Psoas muscle (tissue), 8 donors: ENCODE measurements around the gene CEL. TPM values are rescaled to one million over a fixed set of nuclear protein-coding genes. Genes with fewer than 3 reads are reported as not detected.
A peak's percentile ranks its signal among the peaks of the same experiment; 100 is the strongest.
"Not testable (repeated sequence)": the region's sequence is repeated elsewhere in the genome, so short reads cannot be mapped to it uniquely, and the experiment has no call there.

Source experiments
- ATAC-seq, 4 donors: fragments of 200-7000 bp; cut with Tn5 transposase; one replicate each; pipeline ENCODE4 v1.9.1; 2020; ENCODE audit warnings: moderate library complexity in 3 of 4, mild to moderate bottlenecking in 2 of 4
- DNase-seq, 2 donors: peaks; one replicate each; pipeline ENCODE4 v3.0.0-alpha.2; 2020
- H3K27ac ChIP-seq: fragments of 200-600 bp; one replicate; pipeline ENCODE4 v1.8.0; 2022
- H3K27me3 ChIP-seq, 3 donors: fragments of 200-600 bp in 1 of 3; one replicate each; pipeline versions ENCODE4 v1.6.1 to v1.8.0; 2013 to 2022; ENCODE audit warnings: low read length in 2 of 3, mild to moderate bottlenecking in 2 of 3, moderate library complexity in 1 of 3; ENCODE audit not compliant: insufficient read depth in 3 of 3
- H3K36me3 ChIP-seq, 2 donors: fragments of 200-600 bp in 1 of 2; one replicate each; pipeline versions ENCODE4 v1.6.1 to v1.8.0; 2013 to 2022; ENCODE audit warnings: low read depth in 1 of 2, mild to moderate bottlenecking in 1 of 2, moderate library complexity in 1 of 2; ENCODE audit not compliant: insufficient read depth in 1 of 2
- H3K4me1 ChIP-seq: fragments of 200-600 bp; one replicate; pipeline ENCODE4 v1.8.0; 2022
- H3K4me3 ChIP-seq: fragments of 200-600 bp; one replicate; pipeline ENCODE4 v1.8.0; 2022; ENCODE audit warnings: mild to moderate bottlenecking
- H3K9me3 ChIP-seq: fragments of 200-600 bp; one replicate; pipeline ENCODE4 v1.8.0; 2022
- CTCF ChIP-seq: fragments of 200-600 bp; IDR thresholded peaks from one replicate; pipeline ENCODE4 v1.8.0; 2022; ENCODE audit warnings: antibody characterized with exemption
- WGBS, 3 donors: extraction: QIAGEN DNeasy Blood & Tissue Kit; methylation state at CpG; one replicate each; pipeline versions ENCODE4 v1.1.6 to v1.1.7; 2013; 5-methylcytosine and 5-hydroxymethylcytosine counted together
- intact Hi-C, 2 donors: fragments of 100-400 bp; cut with DNase I; formaldehyde crosslinking; loops; one replicate each; pipeline versions ENCODE4 v1.11.0 to v1.14.2; 2022
- polyA plus RNA-seq, 3 donors: library from polyadenylated mRNA; stranded (reverse); fragments of 200-250 nt; gene quantifications; one replicate each; pipeline ENCODE4 v1.2.3, GENCODE V29; 2013
- total RNA-seq, 4 donors: library from RNA; stranded (reverse); fragmentation: NEBNext Ultra II Directional in 2 of 4; extraction: Animal tissue kit (Norgen Biotek cat#: 25700) in 2 of 4; gene quantifications; one replicate each; pipeline versions ENCODE4 v1.2.1 to v1.2.4, GENCODE V29; 2021 to 2023
- donor health status: healthy with polysubstance abuse.
- donor health status: DM: no; HTN: no; CAD: no; lungs with moderate emphysema.
- donor health status: Bipolar disorder and iron deficiency.
- donor health status: healthy.
- donor health status: DM: yes; HTN: yes; CAD: no.
- donor health status: DM: no; HTN: no; CAD: no.
- donor health status: DM: no; HTN: no; CAD: no.
- donor health status: DM: yes; HTN: yes; CAD: no.

Gene CEL
- total and polyA plus RNA-seq, 7 donors, result 0.10 to 2.0 (median 0.42) TPM

GRCh38 chr9:133066181-133066983 lies 4.6 kb downstream of the CEL start:
- Histone ChIP-seq H3K27ac (no peak overlapping the region), H3K4me1 (no peaks in the 10 kb centered on the region), H3K4me3 (no peak overlapping the region), H3K9me3 (no peaks in the 10 kb centered on the region), H3K36me3 (peaks cover 0 to 6% of the 10 kb centered on the region in 2 donors), H3K27me3 (no peaks in the 10 kb centered on the region)
- peak in 1 of 2 donors; percentile 21 for DNase-seq
- intact Hi-C loops, result no loop called here
- ATAC-seq, result no peak
- 93 to 95% (median 94%) methylated on average over 20 to 25 of the region's 25 CpGs for WGBS, 3 donors
- TF ChIP-seq CTCF, result no peak

- ATAC-seq (no peak), DNase-seq (peak in 1 of 2 donors; percentile 39)
- 94% methylated on average over 10 to 11 of the region's 11 CpGs for WGBS, 3 donors
- intact Hi-C loops, result no loop called here
- TF ChIP-seq CTCF, result no peak
- H3K9me3 ChIP-seq, result no peaks in the 10 kb centered on the region
- H3K27me3 ChIP-seq, result no peaks in the 10 kb centered on the region
- peaks cover 0 to 6% of the 10 kb centered on the region in 2 donors for H3K36me3 ChIP-seq
- no peaks in the 10 kb centered on the region for H3K4me1 ChIP-seq
- no peak overlapping the region for H3K27ac ChIP-seq
- H3K4me3 ChIP-seq, result no peak overlapping the region
Observed at GRCh38 chr9:133067006-133067405, 5.2 kb downstream of the CEL start.

GRCh38 chr9:133067813-133068212 lies 6.0 kb downstream of the CEL start:
- H3K36me3 ChIP-seq, result peaks cover 0 to 6% of the 10 kb centered on the region in 2 donors
- H3K27ac ChIP-seq, result no peak overlapping the region
- ATAC-seq, result no peak
- no peaks in the 10 kb centered on the region for H3K4me1 ChIP-seq
- H3K9me3 ChIP-seq, result no peaks in the 10 kb centered on the region
- no peak overlapping the region for H3K4me3 ChIP-seq
- intact Hi-C loops, result no loop called here
- 84 to 87% (median 87%) methylated on average over 11 of the region's 11 CpGs for WGBS, 3 donors
- no peak for TF ChIP-seq CTCF
- no peaks in the 10 kb centered on the region for H3K27me3 ChIP-seq
- DNase-seq, result peak in 1 of 2 donors; percentile 1

GRCh38 chr9:133068431-133068830 lies 6.7 kb downstream of the CEL start:
- 90 to 100% (median 100%) methylated on average over 1 to 2 of the region's 15 CpGs for WGBS, 3 donors
- intact Hi-C loops, H3K36me3 ChIP-seq, H3K27me3 ChIP-seq, H3K4me3 ChIP-seq, ATAC-seq, H3K9me3 ChIP-seq, H3K27ac ChIP-seq, H3K4me1 ChIP-seq: not testable (repeated sequence)
- DNase-seq, result peak in 1 of 2 donors; percentile 11

GRCh38 chr9:133070500-133070961 lies 8.8 kb downstream of the CEL start:
- not testable (repeated sequence) for H3K36me3 ChIP-seq, H3K4me1 ChIP-seq, H3K27me3 ChIP-seq, H3K9me3 ChIP-seq, H3K4me3 ChIP-seq, H3K27ac ChIP-seq
- ATAC-seq, result peak in 1 of 4 donors; percentile 29
- intact Hi-C loops, result loop anchor here in 1 of 2 donors (10.0 kb wide), 1 partner anchor 844 kb away; no protein-coding TSS in a partner anchor
- peak in 1 of 2 donors; percentile 34 for DNase-seq
- WGBS, 3 donors, result 87 to 92% (median 87%) methylated on average over 17 of the region's 17 CpGs

GRCh38 chr9:133070985-133071384 lies 9.2 kb downstream of the CEL start:
- not testable (repeated sequence) for H3K4me3 ChIP-seq, H3K27me3 ChIP-seq, H3K27ac ChIP-seq, H3K36me3 ChIP-seq, ATAC-seq, H3K9me3 ChIP-seq, H3K4me1 ChIP-seq
- DNase-seq, result peak in 1 of 2 donors; percentile 20
- 90 to 93% (median 93%) methylated on average over 7 to 21 of the region's 31 CpGs for WGBS, 3 donors
- intact Hi-C loops, result loop anchor here in 1 of 2 donors (10.0 kb wide), 1 partner anchor 844 kb away; no protein-coding TSS in a partner anchor
